ENCODE measurements around the gene FYN. TPM values are rescaled to one million over a fixed set of nuclear protein-coding genes. Genes with fewer than 3 reads are reported as not detected.

FYN gene
- total RNA-seq, 4 donors from 2014 or later: 55.3 to 249 (median 74.3) TPM

DNA sequence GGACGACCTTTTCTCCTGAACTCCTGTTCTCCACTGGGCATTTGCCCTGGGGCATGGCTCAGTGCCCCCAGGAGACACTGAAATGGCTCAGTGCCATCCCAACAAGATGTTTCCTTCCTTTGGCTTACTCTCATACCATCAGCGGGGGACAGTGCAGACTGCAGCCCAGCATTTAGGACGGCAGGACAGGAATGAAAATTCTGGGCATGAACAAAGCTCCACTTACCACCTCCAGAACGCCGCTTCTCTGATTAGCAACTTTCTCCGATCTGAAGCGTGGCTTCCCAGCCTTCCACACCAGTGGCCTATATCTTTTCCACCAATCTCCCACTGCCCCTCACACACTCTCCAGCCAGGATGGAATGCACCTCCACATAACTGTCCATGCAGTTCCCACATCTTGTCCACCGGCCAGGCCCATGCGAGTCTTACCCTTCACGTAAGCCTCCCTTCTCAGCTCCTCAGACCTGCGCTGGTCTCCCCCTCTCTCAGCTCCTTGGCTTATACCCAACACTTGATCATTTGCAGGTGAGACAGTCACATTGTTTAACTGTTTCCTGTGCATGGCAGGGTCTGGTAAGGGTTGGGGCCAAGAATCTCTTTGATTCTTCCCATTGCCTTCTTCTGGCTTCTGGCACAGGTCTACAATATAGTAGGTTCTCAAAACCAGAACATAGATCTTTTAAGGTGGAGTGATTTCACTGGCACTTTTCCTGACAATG lies 114.5 kb downstream of the FYN start:
- Histone ChIP-seq H3K4me1 (peaks cover 0 to 18% (median 8%) of the 10 kb centered on the region in 4 donors), H3K9me3 (no peaks in the 10 kb centered on the region), H3K27ac (peak overlapping the region; percentile 72 to 86 (median 80)), H3K4me3 (peak overlapping the region; percentile 26 to 37 (median 33)), H3K36me3 (no peaks in the 10 kb centered on the region), H3K27me3 (no peaks in the 10 kb centered on the region)
- TF ChIP-seq POLR2A (IDR thresholded peaks at IDR 0.05): no peak
- TF ChIP-seq, protein P1, sequence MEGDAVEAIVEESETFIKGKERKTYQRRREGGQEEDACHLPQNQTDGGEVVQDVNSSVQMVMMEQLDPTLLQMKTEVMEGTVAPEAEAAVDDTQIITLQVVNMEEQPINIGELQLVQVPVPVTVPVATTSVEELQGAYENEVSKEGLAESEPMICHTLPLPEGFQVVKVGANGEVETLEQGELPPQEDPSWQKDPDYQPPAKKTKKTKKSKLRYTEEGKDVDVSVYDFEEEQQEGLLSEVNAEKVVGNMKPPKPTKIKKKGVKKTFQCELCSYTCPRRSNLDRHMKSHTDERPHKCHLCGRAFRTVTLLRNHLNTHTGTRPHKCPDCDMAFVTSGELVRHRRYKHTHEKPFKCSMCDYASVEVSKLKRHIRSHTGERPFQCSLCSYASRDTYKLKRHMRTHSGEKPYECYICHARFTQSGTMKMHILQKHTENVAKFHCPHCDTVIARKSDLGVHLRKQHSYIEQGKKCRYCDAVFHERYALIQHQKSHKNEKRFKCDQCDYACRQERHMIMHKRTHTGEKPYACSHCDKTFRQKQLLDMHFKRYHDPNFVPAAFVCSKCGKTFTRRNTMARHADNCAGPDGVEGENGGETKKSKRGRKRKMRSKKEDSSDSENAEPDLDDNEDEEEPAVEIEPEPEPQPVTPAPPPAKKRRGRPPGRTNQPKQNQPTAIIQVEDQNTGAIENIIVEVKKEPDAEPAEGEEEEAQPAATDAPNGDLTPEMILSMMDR (IDR thresholded peaks at IDR 0.05): no peak
- DNase-seq: peak in 1 of 3 donors; percentile 66

DNA sequence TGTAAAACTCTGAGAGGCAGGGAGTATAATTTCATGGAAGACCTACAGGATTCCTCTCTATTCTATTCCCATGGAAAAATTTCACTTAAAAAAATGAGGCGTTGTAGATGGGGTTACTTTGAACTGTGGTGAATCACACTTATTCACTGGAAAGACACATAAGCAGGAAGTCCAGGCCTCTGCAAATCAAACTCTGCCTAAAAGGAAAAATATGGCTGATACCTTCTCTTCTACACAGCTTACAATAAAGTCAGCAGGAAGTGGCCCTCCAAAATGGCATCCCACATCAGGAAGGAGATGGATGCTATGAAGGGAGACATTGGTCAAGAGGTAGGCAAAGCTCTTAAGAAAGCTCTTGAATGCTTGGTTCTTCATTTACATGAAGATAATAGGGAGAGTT lies 115.9 kb downstream of the FYN start:
- Histone ChIP-seq H3K36me3 (no peaks in the 10 kb centered on the region), H3K4me1 (peaks cover 0 to 18% (median 9%) of the 10 kb centered on the region in 4 donors), H3K27ac (peak overlapping the region; percentile 72 to 86 (median 80)), H3K27me3 (no peaks in the 10 kb centered on the region), H3K9me3 (no peaks in the 10 kb centered on the region), H3K4me3 (peak overlapping the region in 3 of 4 donors; percentile 12 to 36 (median 26))
- DNase-seq: peak in 1 of 3 donors; percentile 73
- TF ChIP-seq POLR2A (IDR thresholded peaks at IDR 0.05): no peak
- TF ChIP-seq, protein P1 (IDR thresholded peaks at IDR 0.05): no peak

DNA sequence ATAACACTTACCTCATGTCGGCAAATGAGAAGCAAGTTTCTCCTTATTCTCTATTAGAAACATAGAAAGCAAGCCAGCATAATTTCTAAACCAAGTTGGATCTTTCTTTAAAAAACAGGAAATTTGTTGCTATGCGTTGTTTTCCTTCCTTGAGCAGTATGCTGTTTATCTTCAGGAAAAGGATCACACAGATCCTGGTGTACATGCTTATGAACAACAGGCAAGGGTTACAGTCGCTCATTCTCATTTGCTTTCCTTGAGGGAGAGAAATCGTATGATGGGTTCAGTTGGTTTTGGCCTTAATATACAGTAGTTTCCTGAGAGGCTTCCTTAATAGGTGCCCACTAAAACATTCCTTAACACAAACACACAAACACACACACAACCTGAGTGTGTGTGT lies 118.8 kb downstream of the FYN start:
- TF ChIP-seq, protein P1 (IDR thresholded peaks at IDR 0.05): no peak
- TF ChIP-seq POLR2A (IDR thresholded peaks at IDR 0.05): no peak
- Histone ChIP-seq H3K27me3 (no peaks in the 10 kb centered on the region), H3K4me1 (peaks cover 0 to 23% (median 3%) of the 10 kb centered on the region in 4 donors), H3K27ac (peak overlapping the region; percentile 32 to 79 (median 60)), H3K36me3 (no peaks in the 10 kb centered on the region), H3K9me3 (no peaks in the 10 kb centered on the region), H3K4me3 (no peak overlapping the region)
- no peak for DNase-seq

DNA sequence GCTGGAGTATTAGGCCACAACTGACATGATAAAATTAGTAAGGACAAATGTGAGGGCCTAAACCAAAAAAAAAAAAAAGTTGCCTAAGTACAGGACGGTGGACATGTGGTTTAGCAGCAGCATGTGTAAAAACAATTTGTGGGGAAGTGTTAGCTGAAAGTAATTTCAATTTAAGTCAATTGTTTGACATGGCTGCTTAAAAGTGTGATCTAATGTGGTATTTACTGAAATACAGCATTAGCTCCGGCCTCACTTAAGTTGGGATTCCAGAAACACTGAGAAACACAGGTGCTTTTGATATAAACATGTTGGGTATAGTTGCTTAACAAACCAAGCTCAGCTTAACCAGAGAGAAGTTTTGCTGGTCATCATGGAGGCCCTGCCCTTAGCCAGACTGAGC lies 119.7 kb downstream of the FYN start:
- H3K9me3 ChIP-seq: no peaks in the 10 kb centered on the region
- no peak for DNase-seq
- no peaks in the 10 kb centered on the region for H3K27me3 ChIP-seq
- peaks cover 0 to 23% (median under 1%) of the 10 kb centered on the region in 4 donors for H3K4me1 ChIP-seq
- TF ChIP-seq POLR2A (IDR thresholded peaks at IDR 0.05): no peak
- TF ChIP-seq, protein P1 (IDR thresholded peaks at IDR 0.05): no peak
- H3K4me3 ChIP-seq: no peak overlapping the region
- no peaks in the 10 kb centered on the region for H3K36me3 ChIP-seq
- H3K27ac ChIP-seq: peak overlapping the region; percentile 32 to 79 (median 64)

DNA sequence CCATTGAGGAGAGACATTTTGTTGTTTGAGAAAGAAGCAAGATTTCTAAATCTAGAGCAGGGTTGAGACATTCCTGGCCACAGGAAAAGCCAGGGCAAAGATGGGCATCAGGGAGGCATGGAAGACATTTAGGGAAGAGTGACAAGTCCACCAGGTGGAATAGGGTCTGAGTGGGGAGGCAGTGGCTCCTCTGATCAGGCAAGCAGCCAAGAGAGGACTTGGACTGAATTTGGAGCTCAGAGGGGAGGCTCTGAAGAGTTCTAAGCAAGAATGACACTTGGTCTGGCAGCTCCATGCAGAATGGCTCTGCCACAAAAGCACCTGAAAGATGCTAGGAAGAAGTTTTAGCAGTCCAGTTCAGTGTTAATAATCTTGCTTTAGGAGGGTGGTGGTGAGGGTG lies 120.8 kb downstream of the FYN start:
- Histone ChIP-seq H3K4me3 (no peak overlapping the region), H3K36me3 (no peaks in the 10 kb centered on the region), H3K9me3 (no peaks in the 10 kb centered on the region), H3K27me3 (no peaks in the 10 kb centered on the region), H3K27ac (peak overlapping the region; percentile 55 to 79 (median 71)), H3K4me1 (peaks cover 0 to 30% (median 0%) of the 10 kb centered on the region in 4 donors)
- no peak for DNase-seq
- TF ChIP-seq POLR2A (IDR thresholded peaks at IDR 0.05): no peak
- TF ChIP-seq, protein P1 (IDR thresholded peaks at IDR 0.05): no peak
